Skeletal muscle tissue (tissue), 4 donors: ENCODE data around the gene BET1L. TPM values are rescaled to one million over a fixed set of nuclear protein-coding genes. Genes with fewer than 3 reads are reported as not detected.
A peak's percentile ranks its signal among the peaks of the same experiment; 100 is the strongest.

Source experiments
- H3K27ac ChIP-seq: one replicate; pipeline ENCODE4 v1.7.0; 2013; ENCODE audit warnings: mild to moderate bottlenecking, low read depth, low read length, inconsistent platforms
- H3K27me3 ChIP-seq, 3 donors: one replicate each; pipeline ENCODE4 v1.7.0; 2013; ENCODE audit warnings: low read length in 3 of 3; ENCODE audit not compliant: control insufficient read depth in 3 of 3, insufficient read depth in 3 of 3
- H3K36me3 ChIP-seq, 3 donors: one replicate each; pipeline ENCODE4 v1.7.0; 2013; ENCODE audit warnings: low read length in 3 of 3; ENCODE audit not compliant: control insufficient read depth in 3 of 3, insufficient read depth in 3 of 3
- H3K4me1 ChIP-seq, 3 donors: one replicate each; pipeline ENCODE4 v1.7.0; 2013; ENCODE audit warnings: low read length in 3 of 3, mild to moderate bottlenecking in 3 of 3; ENCODE audit not compliant: control insufficient read depth in 3 of 3, insufficient read depth in 3 of 3
- H3K4me3 ChIP-seq, 3 donors: one replicate each; pipeline ENCODE4 v1.7.0; 2013; ENCODE audit warnings: low read length in 3 of 3
- H3K9ac ChIP-seq, 3 donors: one replicate each; pipeline ENCODE4 v1.7.0; 2013; ENCODE audit warnings: low read length in 3 of 3, mild to moderate bottlenecking in 3 of 3, moderate library complexity in 2 of 3, low read depth in 1 of 3
- H3K9me3 ChIP-seq, 3 donors: one replicate each; pipeline ENCODE4 v1.7.0; 2013; ENCODE audit warnings: low read length in 3 of 3; ENCODE audit not compliant: control insufficient read depth in 3 of 3
- total RNA-seq: library from RNA; depleted of rRNA; stranded (reverse); fragments of >200 nt; gene quantifications from one replicate; pipeline ENCODE4 v1.2.3, GENCODE V29; 2014
- donor health status: Osteomylitis.

The BET1L gene, protein sequence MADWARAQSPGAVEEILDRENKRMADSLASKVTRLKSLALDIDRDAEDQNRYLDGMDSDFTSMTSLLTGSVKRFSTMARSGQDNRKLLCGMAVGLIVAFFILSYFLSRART
- total RNA-seq = 8.9 TPM

DNA sequence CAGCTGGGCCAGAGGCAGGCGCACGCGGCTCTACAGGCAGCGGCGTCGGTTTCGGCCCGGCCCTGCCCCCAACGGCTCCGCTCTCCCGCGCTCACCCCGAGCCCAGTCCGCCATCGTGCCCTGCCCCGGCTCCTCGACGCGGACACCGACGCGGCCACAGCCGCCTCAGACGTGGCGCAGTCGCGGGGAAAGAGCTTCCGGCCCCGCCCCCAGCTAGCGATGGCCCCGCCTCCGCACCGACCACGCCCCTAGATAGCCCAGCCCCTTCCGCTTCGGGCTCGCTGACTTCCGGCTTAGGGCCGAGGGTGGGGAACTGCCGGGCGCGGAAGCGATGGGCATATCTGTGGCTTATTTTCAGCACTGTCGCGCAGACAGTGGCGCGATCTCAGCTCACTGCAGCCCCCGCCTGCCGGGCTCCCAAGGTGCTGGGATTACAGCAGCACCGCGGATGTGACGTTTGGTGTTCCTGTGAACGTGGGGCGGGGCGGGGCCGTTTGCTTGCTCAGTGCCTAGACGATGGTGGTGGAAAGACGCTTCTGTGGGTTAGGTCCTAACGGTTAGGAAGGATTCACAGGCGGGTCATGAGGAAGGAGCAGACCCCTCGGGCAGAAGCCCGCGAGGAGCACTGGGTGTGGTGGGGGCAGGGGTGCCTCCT lies at the start of gene BET1L, which contains the start of gene RIC8A:
TSS of gene BET1L (minus strand) at position 192 of the 655 bp plus-strand sequence. CDS start at position 114, 78 bp downstream.
TSS of gene RIC8A (plus strand) at position 501 of the 655 bp plus-strand sequence. CDS start 1,147 bp downstream, outside the sequence.
- Histone ChIP-seq H3K27me3 (no peaks in the 10 kb centered on the region), H3K4me3 (peak within 1 kb of the TSS; percentile 94 to 99 (median 98)), H3K36me3 (peaks cover 58 to 66% (median 60%) of the 10 kb centered on the region in 3 donors), H3K27ac (peak within 1 kb of the TSS; percentile 98), H3K9ac (peak within 1 kb of the TSS; percentile 98 to 99 (median 99)), H3K9me3 (no peaks in the 10 kb centered on the region), H3K4me1 (peaks cover 55 to 69% (median 58%) of the 10 kb centered on the region in 3 donors)

DNA sequence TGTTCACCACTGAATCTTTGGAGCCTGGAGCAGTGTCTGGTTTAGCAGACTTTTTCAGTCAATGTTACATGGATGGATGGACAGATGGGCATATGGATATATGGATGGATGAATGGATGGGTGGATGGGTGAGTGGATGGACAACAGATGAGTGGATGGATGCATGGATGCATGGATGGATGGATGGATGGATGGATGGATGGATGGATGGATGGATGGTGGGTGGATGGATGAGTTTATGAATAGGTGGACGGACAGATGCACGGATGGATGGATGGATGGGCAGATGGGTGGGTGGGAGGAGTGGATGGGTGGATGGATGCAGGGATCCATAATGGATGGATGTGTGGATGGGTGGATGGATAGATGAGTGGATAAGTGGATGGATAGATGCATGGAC lies 48.6 kb upstream of the BET1L start:
- no peak overlapping the region for H3K4me3 ChIP-seq
- peaks cover 24 to 29% (median 24%) of the 10 kb centered on the region in 3 donors for H3K36me3 ChIP-seq
- no peaks in the 10 kb centered on the region for H3K4me1 ChIP-seq
- H3K9me3 ChIP-seq = no peaks in the 10 kb centered on the region
- H3K27me3 ChIP-seq = peaks cover 0 to 10% (median 0%) of the 10 kb centered on the region in 3 donors
- peak overlapping the region in 1 of 3 donors; percentile 11 for H3K9ac ChIP-seq
- no peak overlapping the region for H3K27ac ChIP-seq

DNA sequence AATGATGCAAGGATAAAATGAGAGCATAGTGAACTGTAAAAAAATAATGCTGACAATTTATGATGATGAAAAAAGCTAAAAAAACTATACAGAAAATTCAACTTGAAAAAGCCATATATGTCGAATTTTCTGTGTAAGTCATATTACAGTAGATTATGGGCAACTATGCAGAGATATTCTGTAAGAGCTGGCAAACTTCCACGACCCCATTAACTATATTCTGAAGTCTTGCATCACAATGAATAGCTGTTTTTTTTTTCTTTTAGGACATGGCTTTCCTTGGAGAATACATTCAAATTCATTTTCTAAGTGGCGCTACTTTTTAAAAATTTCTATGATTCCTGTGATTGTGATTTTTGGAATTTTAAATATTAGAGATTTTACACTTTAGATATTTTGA lies 48.0 kb upstream of the BET1L start:
- Histone ChIP-seq H3K27me3 (peaks cover 0 to 10% (median 0%) of the 10 kb centered on the region in 3 donors), H3K27ac (no peak overlapping the region), H3K36me3 (peaks cover 30 to 35% (median 30%) of the 10 kb centered on the region in 3 donors), H3K4me3 (no peak overlapping the region), H3K9me3 (no peaks in the 10 kb centered on the region), H3K4me1 (no peaks in the 10 kb centered on the region), H3K9ac (no peak overlapping the region)

GRCh38 chr11:253886-254270 lies 46.7 kb upstream of the BET1L start:
- no peaks in the 10 kb centered on the region for H3K9me3 ChIP-seq
- peaks cover 0 to under 1% (median 0%) of the 10 kb centered on the region in 3 donors for H3K27me3 ChIP-seq
- peaks cover 36 to 46% (median 40%) of the 10 kb centered on the region in 3 donors for H3K36me3 ChIP-seq
- no peak overlapping the region for H3K4me3 ChIP-seq
- H3K27ac ChIP-seq = no peak overlapping the region
- no peaks in the 10 kb centered on the region for H3K4me1 ChIP-seq
- peak overlapping the region in 1 of 3 donors; percentile 33 for H3K9ac ChIP-seq

DNA sequence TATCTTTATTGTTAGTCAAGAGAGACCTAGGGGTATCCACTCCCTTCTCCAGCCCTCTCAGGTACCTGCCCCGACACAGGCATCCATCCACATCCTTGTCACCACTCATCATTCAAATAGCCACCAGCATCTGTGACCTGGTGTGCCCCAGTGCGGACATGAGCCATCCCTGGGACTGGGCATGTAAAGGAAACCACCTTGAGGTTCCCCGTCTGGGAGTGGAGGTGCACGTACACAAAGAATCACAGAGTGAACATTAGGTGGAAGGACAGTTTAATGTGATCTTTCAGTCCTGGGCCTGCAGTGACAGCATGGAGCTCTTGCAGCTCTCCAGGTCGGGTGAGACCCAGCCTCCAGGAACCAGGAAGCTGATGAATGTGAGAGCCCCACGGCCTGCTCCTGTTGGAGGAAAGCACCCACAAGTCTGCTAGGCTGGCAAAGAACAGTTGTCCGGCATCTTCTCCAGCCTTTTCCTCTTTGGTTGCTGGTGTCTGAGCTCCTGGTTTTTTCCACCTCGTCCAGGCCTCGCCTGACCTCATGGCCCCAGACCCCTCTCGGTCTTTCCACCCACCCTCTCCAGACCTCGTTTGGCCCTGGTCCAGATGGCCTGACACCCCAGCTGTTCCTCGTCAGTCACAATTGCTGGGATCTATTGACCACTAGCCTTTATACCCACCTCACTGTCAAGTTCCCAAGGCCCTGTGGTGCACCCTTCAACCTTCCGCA lies 46.1 kb upstream of the BET1L start:
- Histone ChIP-seq H3K27me3 (no peaks in the 10 kb centered on the region), H3K27ac (no peak overlapping the region), H3K9me3 (no peaks in the 10 kb centered on the region), H3K36me3 (peaks cover 40 to 52% (median 45%) of the 10 kb centered on the region in 3 donors), H3K9ac (peak overlapping the region in 1 of 3 donors; percentile 33), H3K4me1 (no peaks in the 10 kb centered on the region), H3K4me3 (no peak overlapping the region)

GRCh38 chr11:252666-253065 lies 45.5 kb upstream of the BET1L start:
- H3K36me3 ChIP-seq = peaks cover 43 to 58% (median 52%) of the 10 kb centered on the region in 3 donors

DNA sequence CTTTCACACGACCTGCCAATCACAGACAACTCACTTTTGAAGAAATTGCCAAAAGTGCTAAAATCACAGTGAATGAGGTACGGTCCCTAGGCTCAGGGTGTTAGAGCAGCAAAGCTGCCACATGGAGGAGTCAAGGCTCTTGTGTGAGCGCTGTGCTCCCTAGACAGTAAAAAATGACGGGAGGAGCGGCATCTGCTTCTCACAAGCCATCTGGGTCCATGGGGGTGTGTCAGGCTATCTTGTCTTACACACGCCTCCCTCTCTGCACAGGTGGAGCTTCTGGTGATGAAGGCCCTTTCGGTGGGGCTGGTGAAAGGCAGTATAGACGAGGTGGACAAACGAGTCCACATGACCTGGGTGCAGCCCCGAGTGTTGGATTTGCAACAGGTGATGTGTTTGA lies 44.4 kb upstream of the BET1L start:
- Histone ChIP-seq H3K4me3 (no peak overlapping the region), H3K9me3 (no peaks in the 10 kb centered on the region), H3K27ac (no peak overlapping the region), H3K4me1 (no peaks in the 10 kb centered on the region), H3K27me3 (no peaks in the 10 kb centered on the region), H3K36me3 (peaks cover 53 to 69% (median 63%) of the 10 kb centered on the region in 3 donors), H3K9ac (no peak overlapping the region)

More at GRCh38 chr11:252666-253065, 45.5 kb upstream of the BET1L start:
- Histone ChIP-seq H3K27me3 (no peaks in the 10 kb centered on the region), H3K9me3 (no peaks in the 10 kb centered on the region), H3K4me1 (no peaks in the 10 kb centered on the region), H3K9ac (no peak overlapping the region), H3K4me3 (no peak overlapping the region), H3K27ac (no peak overlapping the region)

GRCh38 chr11:250740-251299 lies 43.6 kb upstream of the BET1L start:
- Histone ChIP-seq H3K27me3 (no peaks in the 10 kb centered on the region), H3K27ac (no peak overlapping the region), H3K9me3 (no peaks in the 10 kb centered on the region), H3K4me1 (no peaks in the 10 kb centered on the region), H3K4me3 (no peak overlapping the region), H3K36me3 (peaks cover 60 to 75% (median 70%) of the 10 kb centered on the region in 3 donors), H3K9ac (no peak overlapping the region)

GRCh38 chr11:250274-250673 lies 43.1 kb upstream of the BET1L start:
- H3K27ac ChIP-seq = no peak overlapping the region
- H3K9me3 ChIP-seq = no peaks in the 10 kb centered on the region
- no peaks in the 10 kb centered on the region for H3K27me3 ChIP-seq
- no peaks in the 10 kb centered on the region for H3K4me1 ChIP-seq
- no peak overlapping the region for H3K4me3 ChIP-seq
- peaks cover 64 to 81% (median 76%) of the 10 kb centered on the region in 3 donors for H3K36me3 ChIP-seq
- H3K9ac ChIP-seq = no peak overlapping the region
